A673 (cell line): Measurements from ENCODE around the gene KAZN.

Source experiments
- CTCF ChIP-seq: fragments of 300-800, 200-600 bp; sonication (generic); conservative IDR thresholded peaks from 2 replicates; pipeline ENCODE4 v1.5.1; 2017; ENCODE audit warnings: low read depth, mild to moderate bottlenecking, antibody characterized with exemption, low read length, moderate library complexity, mixed read lengths
- EZH2 ChIP-seq: fragments of 200-600 bp; sonication (generic); IDR thresholded peaks from 2 replicates; pipeline ENCODE4 v1.6.1; 2017; ENCODE audit warnings: borderline replicate concordance, low read depth, mild to moderate bottlenecking, mixed read lengths, antibody characterized with exemption, low read length; ENCODE audit not compliant: poor library complexity, severe bottlenecking

DNA sequence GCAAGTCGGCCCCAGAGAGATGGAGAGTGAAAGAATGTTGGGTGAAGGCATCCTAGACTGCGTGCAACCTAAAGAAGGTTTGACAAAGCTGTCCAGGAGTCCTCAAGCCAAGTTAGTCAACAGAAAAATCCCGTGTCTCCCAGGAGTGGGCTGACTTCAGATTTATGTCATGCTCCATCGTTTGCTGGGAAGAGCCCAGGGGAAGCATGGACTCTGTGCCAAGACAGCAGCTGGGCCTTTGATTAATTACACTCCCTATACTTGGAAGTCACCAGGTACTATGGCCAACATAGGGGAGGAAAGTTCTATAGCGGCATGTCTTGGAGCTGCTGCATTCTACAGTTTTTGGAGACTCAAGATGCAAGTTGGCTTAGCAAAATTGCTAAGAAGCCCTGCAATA lies 247.4 kb downstream of the KAZN start:
- TF ChIP-seq CTCF, result no peak
- TF ChIP-seq EZH2, result no peak
